Measurements from ENCODE around the gene CCSER2. TPM values are rescaled to one million over a fixed set of nuclear protein-coding genes. Genes with fewer than 3 reads are reported as not detected.
"Not testable (repeated sequence)": the region's sequence is repeated elsewhere in the genome, so short reads cannot be mapped to it uniquely, and the experiment has no call there.

Gene CCSER2
- total RNA-seq, 4 donors from 2014 or later = 60.5 to 80.6 (median 63.1) TPM

DNA sequence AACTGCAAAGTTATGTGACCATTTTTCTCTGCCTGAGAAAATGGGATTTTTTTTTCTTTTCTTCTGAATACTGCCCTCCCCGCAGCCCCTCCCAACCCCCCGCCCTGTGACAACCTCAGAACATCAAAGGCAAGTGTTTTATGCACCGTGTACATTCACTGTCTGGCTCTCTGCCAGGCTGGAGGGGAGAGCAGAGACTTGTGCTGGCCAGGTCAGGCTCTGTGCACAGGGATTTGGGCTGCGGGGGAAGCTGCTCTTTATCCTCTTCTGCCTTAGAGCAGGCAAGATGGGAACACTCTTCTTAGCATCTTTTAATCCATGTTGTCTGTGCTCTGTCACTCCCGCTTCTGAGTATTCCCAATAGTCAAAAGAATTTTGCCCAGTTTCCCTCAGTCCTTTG is 195.1 kb downstream of the CCSER2 start:
- H3K36me3 ChIP-seq = no peaks in the 10 kb centered on the region
- H3K27ac ChIP-seq (replicated peaks in 1 of 4) = no peak overlapping the region
- H3K9me3 ChIP-seq = peaks cover 0 to 5% (median 2%) of the 10 kb centered on the region in 4 donors
- 38% methylated on average over 5 of the region's 5 CpGs for WGBS
- DNase-seq (ENCODE audit: extremely low spot score) = no peak
- no peak overlapping the region for H3K4me3 ChIP-seq
- TF ChIP-seq POLR2AphosphoS5 (IDR thresholded peaks at IDR 0.05) (no peak), EP300 (IDR thresholded peaks at IDR 0.05) (no peak), POLR2A (IDR thresholded peaks at IDR 0.05; ENCODE audit: low read depth) (no peak)
- TF ChIP-seq, protein P1, sequence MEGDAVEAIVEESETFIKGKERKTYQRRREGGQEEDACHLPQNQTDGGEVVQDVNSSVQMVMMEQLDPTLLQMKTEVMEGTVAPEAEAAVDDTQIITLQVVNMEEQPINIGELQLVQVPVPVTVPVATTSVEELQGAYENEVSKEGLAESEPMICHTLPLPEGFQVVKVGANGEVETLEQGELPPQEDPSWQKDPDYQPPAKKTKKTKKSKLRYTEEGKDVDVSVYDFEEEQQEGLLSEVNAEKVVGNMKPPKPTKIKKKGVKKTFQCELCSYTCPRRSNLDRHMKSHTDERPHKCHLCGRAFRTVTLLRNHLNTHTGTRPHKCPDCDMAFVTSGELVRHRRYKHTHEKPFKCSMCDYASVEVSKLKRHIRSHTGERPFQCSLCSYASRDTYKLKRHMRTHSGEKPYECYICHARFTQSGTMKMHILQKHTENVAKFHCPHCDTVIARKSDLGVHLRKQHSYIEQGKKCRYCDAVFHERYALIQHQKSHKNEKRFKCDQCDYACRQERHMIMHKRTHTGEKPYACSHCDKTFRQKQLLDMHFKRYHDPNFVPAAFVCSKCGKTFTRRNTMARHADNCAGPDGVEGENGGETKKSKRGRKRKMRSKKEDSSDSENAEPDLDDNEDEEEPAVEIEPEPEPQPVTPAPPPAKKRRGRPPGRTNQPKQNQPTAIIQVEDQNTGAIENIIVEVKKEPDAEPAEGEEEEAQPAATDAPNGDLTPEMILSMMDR (IDR thresholded peaks at IDR 0.05) = no peak
- no peaks in the 10 kb centered on the region for H3K27me3 ChIP-seq
- no peaks in the 10 kb centered on the region for H3K4me1 ChIP-seq
- intact Hi-C loops (cut with DNase I) = no loop called here

- TF ChIP-seq EP300 (IDR thresholded peaks at IDR 0.05) (no peak), POLR2A (IDR thresholded peaks at IDR 0.05; ENCODE audit: low read depth) (no peak), POLR2AphosphoS5 (IDR thresholded peaks at IDR 0.05) (no peak)
- TF ChIP-seq, protein P1 (IDR thresholded peaks at IDR 0.05) = no peak
- no peak overlapping the region for H3K4me3 ChIP-seq
- H3K4me1 ChIP-seq = no peaks in the 10 kb centered on the region
- H3K36me3 ChIP-seq = no peaks in the 10 kb centered on the region
- intact Hi-C loops (cut with DNase I) = no loop called here
- no peak overlapping the region for H3K27ac ChIP-seq (replicated peaks in 1 of 4)
- no peak for DNase-seq (ENCODE audit: extremely low spot score)
- peaks cover 0 to 5% (median 2%) of the 10 kb centered on the region in 4 donors for H3K9me3 ChIP-seq
- no peaks in the 10 kb centered on the region for H3K27me3 ChIP-seq
Measured at GRCh38 chr10:84524435-84524834, 196.0 kb downstream of the CCSER2 start.

- H3K27me3 ChIP-seq = peaks cover 0 to 1% (median 0%) of the 10 kb centered on the region in 4 donors
- no peaks in the 10 kb centered on the region for H3K36me3 ChIP-seq
- H3K4me1 ChIP-seq = no peaks in the 10 kb centered on the region
- H3K27ac ChIP-seq (replicated peaks in 1 of 4) = no peak overlapping the region
- WGBS = 90% methylated on average over 13 of the region's 17 CpGs
- no peak for TF ChIP-seq EP300 (IDR thresholded peaks at IDR 0.05)
- no peak for TF ChIP-seq POLR2A (IDR thresholded peaks at IDR 0.05; ENCODE audit: low read depth)
- no peak for TF ChIP-seq POLR2AphosphoS5 (IDR thresholded peaks at IDR 0.05)
- intact Hi-C loops (cut with DNase I) = no loop called here
- DNase-seq (ENCODE audit: extremely low spot score) = no peak
- peaks cover 0 to 5% (median 2%) of the 10 kb centered on the region in 4 donors for H3K9me3 ChIP-seq
- H3K4me3 ChIP-seq = no peak overlapping the region
Measured at GRCh38 chr10:84525120-84525806, 196.9 kb downstream of the CCSER2 start.

- H3K4me3 ChIP-seq; H3K36me3 ChIP-seq; H3K9me3 ChIP-seq; H3K4me1 ChIP-seq; H3K27ac ChIP-seq (replicated peaks in 1 of 4); DNase-seq (ENCODE audit: extremely low spot score); intact Hi-C loops (cut with DNase I); H3K27me3 ChIP-seq: not testable (repeated sequence)
- 98% methylated on average over 7 of the region's 7 CpGs for WGBS
Measured at GRCh38 chr10:84525807-84526182, 197.4 kb downstream of the CCSER2 start.

DNA sequence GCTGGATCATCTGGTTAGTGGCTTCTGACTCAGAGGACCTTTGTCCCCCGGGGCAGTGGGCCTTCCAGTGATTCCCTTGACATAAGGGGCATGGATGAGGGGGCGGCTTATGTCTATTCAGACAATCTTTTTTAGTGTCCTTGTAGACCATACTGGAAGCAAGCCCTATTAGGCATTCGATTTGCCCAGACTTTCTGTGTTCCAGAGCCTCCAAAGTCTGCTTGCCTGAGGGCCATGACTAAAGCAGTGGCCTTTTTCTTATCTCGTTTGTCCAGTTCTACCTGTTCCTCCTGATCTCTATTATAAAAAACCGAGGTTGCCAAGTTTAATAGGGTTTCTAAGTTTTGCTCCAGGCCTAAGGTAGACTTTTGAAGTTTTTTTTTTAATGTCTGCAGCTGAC is 199.0 kb downstream of the CCSER2 start:
- H3K27me3 ChIP-seq; H3K27ac ChIP-seq (replicated peaks in 1 of 4); H3K36me3 ChIP-seq; H3K4me3 ChIP-seq; DNase-seq (ENCODE audit: extremely low spot score); H3K9me3 ChIP-seq; H3K4me1 ChIP-seq; intact Hi-C loops (cut with DNase I): not testable (repeated sequence)
- 83% methylated on average over 5 of the region's 5 CpGs for WGBS

DNA sequence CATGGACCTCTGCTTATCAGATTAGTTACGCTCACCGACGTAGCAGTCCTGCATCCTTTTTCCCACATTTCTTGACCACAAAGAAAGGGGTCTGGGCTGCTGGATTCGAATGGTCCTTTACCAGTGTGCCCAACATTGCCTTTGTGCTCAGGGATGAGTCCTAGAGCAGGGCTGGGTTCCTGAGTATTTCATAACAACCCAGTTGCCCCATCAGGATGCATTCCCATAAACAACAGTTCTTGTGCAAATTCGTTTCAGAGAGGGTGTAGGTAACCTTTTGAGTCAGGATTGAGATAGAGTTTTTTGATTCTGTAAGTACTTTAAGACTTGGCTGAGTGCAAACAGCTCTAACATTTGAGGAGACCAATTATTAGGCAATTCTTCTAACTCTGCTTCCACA is 200.1 kb downstream of the CCSER2 start:
- H3K4me1 ChIP-seq; intact Hi-C loops (cut with DNase I); H3K27ac ChIP-seq (replicated peaks in 1 of 4); H3K9me3 ChIP-seq; H3K4me3 ChIP-seq; H3K27me3 ChIP-seq; H3K36me3 ChIP-seq; DNase-seq (ENCODE audit: extremely low spot score): not testable (repeated sequence)
- 91% methylated on average over 5 of the region's 5 CpGs for WGBS

DNA sequence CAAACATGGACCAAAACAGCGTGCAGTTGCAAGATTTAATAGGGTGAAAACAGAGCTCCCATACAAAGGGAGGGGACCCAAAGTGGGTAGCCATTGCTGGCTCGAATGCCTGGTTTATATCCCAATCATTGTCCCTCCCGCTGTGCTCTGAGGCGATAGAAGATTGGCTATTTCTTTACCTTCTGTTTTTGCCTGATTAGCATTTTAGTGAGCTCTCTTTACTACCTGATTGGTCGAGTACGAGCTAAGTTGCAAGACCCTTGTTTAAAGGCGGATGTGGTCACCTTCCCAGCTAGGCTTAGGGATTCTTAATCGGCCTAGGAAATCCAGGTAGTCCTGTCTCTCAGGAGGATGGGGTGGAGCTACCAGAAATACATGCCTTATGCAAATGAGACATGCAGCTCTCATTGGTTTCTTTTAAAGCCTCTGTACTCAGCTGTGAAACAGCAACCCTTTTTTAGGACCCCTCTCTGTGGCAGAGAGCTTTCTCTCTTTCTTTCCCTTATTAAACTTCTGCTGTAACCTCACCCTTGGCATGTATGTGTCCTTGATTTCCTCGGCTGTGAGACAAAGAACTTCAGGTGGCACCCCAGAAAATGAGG is 202.4 kb downstream of the CCSER2 start:
- Histone ChIP-seq H3K27ac (replicated peaks in 1 of 4) (no peak overlapping the region), H3K9me3 (peaks cover 0 to 4% (median 1%) of the 10 kb centered on the region in 4 donors), H3K4me3 (no peak overlapping the region), H3K36me3 (no peaks in the 10 kb centered on the region), H3K27me3 (peaks cover 0 to 12% (median 0%) of the 10 kb centered on the region in 4 donors), H3K4me1 (no peaks in the 10 kb centered on the region)
- intact Hi-C loops (cut with DNase I) = no loop called here
- 91% methylated on average over 9 of the region's 9 CpGs for WGBS
- DNase-seq (ENCODE audit: extremely low spot score) = no peak
- TF ChIP-seq, protein P1 (IDR thresholded peaks at IDR 0.05) = no peak
- TF ChIP-seq POLR2AphosphoS5 (IDR thresholded peaks at IDR 0.05) (no peak), EP300 (IDR thresholded peaks at IDR 0.05) (no peak), POLR2A (IDR thresholded peaks at IDR 0.05; ENCODE audit: low read depth) (no peak)

All from esophagus muscularis mucosa (tissue), 4 donors.